Transverse colon (tissue), 3 donors: ENCODE measurements around the gene ABLIM2.

ENCODE experiments used
- CTCF ChIP-seq, 5 experiments: fragments of 200-600 bp in 3 of 5; fragments of 450-650 bp in 2 of 5; sonication (generic) in 3 of 5; IDR thresholded peaks; 1 replicate in 2 of 5; 2 replicates in 3 of 5; pipeline ENCODE4 v1.5.1; 2016 to 2017; ENCODE audit warnings: antibody characterized with exemption in 5 of 5, inconsistent platforms in 3 of 5, mild to moderate bottlenecking in 2 of 5, moderate library complexity in 1 of 5
- POLR2A ChIP-seq: fragments of 450-650 bp; IDR thresholded peaks from one replicate; pipeline ENCODE4 v1.6.1; 2016; ENCODE audit warnings: antibody characterized with exemption, mild to moderate bottlenecking, moderate library complexity

GRCh38 chr4:8151165-8151650, 7.4 kb downstream of the ABLIM2 start:
- TF ChIP-seq CTCF (IDR thresholded peaks at IDR 0.05) (no peak), POLR2A (no peak)
